ENCODE data around the gene ASCL4.

- TF ChIP-seq CTCF (conservative IDR thresholded peaks at IDR 0.05; ENCODE audit: low read length), result no peak
- no peak for TF ChIP-seq EZH2phosphoT487 (IDR thresholded peaks at IDR 0.05; ENCODE audit: borderline replicate concordance, low read depth, low read length)
Measured at GRCh38 chr12:107822356-107822755, 47.9 kb downstream of the ASCL4 start.

Data from OCI-LY7 (cell line).